Prostate gland (tissue), 2 donors: ENCODE data around the gene SPINK5.

ENCODE experiments used
- POLR2A ChIP-seq: fragments of 450-650 bp; IDR thresholded peaks from one replicate; pipeline ENCODE4 v1.6.1; 2016; ENCODE audit warnings: antibody characterized with exemption, mild to moderate bottlenecking
- POLR2AphosphoS5 ChIP-seq: sonication (generic); formaldehyde crosslinking; IDR thresholded peaks from one replicate; pipeline ENCODE4 v1.6.1; 2017; ENCODE audit warnings: antibody characterized with exemption
- TF ChIP-seq, protein P1 (sequence below), 4 experiments: fragments of 200-600 bp in 2 of 4; fragments of 450-650 bp in 2 of 4; sonication (generic) in 2 of 4; IDR thresholded peaks; 1 replicate in 3 of 4; 2 replicates in 1 of 4; pipeline ENCODE4 v1.5.1; 2016 to 2019; ENCODE audit warnings: antibody characterized with exemption in 4 of 4, mild to moderate bottlenecking in 2 of 4, moderate library complexity in 2 of 4

DNA sequence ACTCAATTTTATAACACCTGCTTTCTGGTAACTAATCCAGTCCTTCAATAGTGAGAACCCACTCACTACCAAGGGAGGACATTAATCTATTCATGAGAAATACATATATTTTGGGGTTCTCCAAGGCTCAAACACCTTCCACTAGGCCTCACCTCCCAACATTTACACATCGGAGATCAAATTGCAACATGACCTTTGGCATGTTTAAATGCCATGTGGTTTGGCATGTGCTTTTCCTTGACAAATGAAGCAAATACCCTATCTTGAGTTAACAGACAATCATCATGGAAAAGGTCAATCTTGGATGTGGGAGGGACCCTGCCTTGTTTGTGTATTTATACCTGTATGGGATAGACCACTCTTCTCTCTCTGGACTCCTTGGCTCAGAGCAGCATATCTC, 82.7 kb downstream of the SPINK5 start:
- TF ChIP-seq POLR2A (no peak), POLR2AphosphoS5 (no peak)
- TF ChIP-seq, protein P1, sequence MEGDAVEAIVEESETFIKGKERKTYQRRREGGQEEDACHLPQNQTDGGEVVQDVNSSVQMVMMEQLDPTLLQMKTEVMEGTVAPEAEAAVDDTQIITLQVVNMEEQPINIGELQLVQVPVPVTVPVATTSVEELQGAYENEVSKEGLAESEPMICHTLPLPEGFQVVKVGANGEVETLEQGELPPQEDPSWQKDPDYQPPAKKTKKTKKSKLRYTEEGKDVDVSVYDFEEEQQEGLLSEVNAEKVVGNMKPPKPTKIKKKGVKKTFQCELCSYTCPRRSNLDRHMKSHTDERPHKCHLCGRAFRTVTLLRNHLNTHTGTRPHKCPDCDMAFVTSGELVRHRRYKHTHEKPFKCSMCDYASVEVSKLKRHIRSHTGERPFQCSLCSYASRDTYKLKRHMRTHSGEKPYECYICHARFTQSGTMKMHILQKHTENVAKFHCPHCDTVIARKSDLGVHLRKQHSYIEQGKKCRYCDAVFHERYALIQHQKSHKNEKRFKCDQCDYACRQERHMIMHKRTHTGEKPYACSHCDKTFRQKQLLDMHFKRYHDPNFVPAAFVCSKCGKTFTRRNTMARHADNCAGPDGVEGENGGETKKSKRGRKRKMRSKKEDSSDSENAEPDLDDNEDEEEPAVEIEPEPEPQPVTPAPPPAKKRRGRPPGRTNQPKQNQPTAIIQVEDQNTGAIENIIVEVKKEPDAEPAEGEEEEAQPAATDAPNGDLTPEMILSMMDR (IDR thresholded peaks at IDR 0.05) = no peak
